MM.1S (cell line): Measurements from ENCODE around the gene TTC33.
A peak's percentile ranks its signal among the peaks of the same experiment; 100 is the strongest.

Experiments used
- DNase-seq: peaks from one replicate; pipeline ENCODE4 v3.0.0-alpha.2; 2015
- H2AFZ ChIP-seq: fragments of 300-600 bp; sonication (generic); 2 replicates; pipeline ENCODE4 v1.6.0; 2016; ENCODE audit warnings: antibody characterized with exemption, low read length
- H3F3A ChIP-seq: fragments of 300-600 bp; sonication (generic); 2 replicates; pipeline ENCODE4 v1.6.1; 2016; ENCODE audit warnings: mild to moderate bottlenecking, antibody characterized with exemption, low read length, moderate library complexity, mixed read lengths; ENCODE audit not compliant: insufficient read depth
- H3K27ac ChIP-seq: fragments of 300-600 bp; sonication (generic); 2 replicates; pipeline ENCODE4 v1.5.1; 2016; ENCODE audit warnings: mild to moderate bottlenecking, low read length
- H3K27me3 ChIP-seq: fragments of 300-600 bp; sonication (generic); replicated peaks from 2 replicates; pipeline ENCODE4 v1.6.0; 2016; ENCODE audit warnings: low read length; ENCODE audit not compliant: insufficient read depth
- H3K36me3 ChIP-seq: fragments of 300-600 bp; sonication (generic); replicated peaks from 2 replicates; pipeline ENCODE4 v1.6.1; 2016; ENCODE audit warnings: mild to moderate bottlenecking, low read length, mixed read lengths; ENCODE audit not compliant: insufficient read depth
- H3K4me1 ChIP-seq: fragments of 300-600 bp; sonication (generic); 2 replicates; pipeline ENCODE4 v1.6.1; 2016; ENCODE audit warnings: low read length, mixed read lengths
- H3K4me2 ChIP-seq: fragments of 300-600 bp; sonication (generic); 2 replicates; pipeline ENCODE4 v1.6.0; 2016; ENCODE audit warnings: low read depth, low read length
- H3K4me3 ChIP-seq: fragments of 300-600 bp; sonication (generic); 2 replicates; pipeline ENCODE4 v1.5.1; 2016; ENCODE audit warnings: low read length, mixed read lengths
- H3K79me2 ChIP-seq: fragments of 300-600 bp; sonication (generic); 2 replicates; pipeline ENCODE4 v1.6.1; 2016; ENCODE audit warnings: mixed run types, low read length, mixed read lengths
- H3K9ac ChIP-seq: fragments of 300-600 bp; sonication (generic); 2 replicates; pipeline ENCODE4 v1.6.1; 2016; ENCODE audit warnings: low read length, mixed read lengths
- H3K9me2 ChIP-seq: fragments of 300-600 bp; sonication (generic); replicated peaks from 2 replicates; pipeline ENCODE4 v1.6.1; 2016; ENCODE audit warnings: mild to moderate bottlenecking, low read length, mixed read lengths; ENCODE audit not compliant: insufficient read depth
- H3K9me3 ChIP-seq: fragments of 300-600 bp; sonication (generic); replicated peaks from 2 replicates; pipeline ENCODE4 v1.6.1; 2016; ENCODE audit warnings: mild to moderate bottlenecking, low read length, mixed read lengths; ENCODE audit not compliant: insufficient read depth
- H4K20me1 ChIP-seq: fragments of 300-600 bp; sonication (generic); 2 replicates; pipeline ENCODE4 v1.6.1; 2016; ENCODE audit warnings: mild to moderate bottlenecking, low read length, moderate library complexity, mixed read lengths; ENCODE audit not compliant: insufficient read depth
- CTCF ChIP-seq: fragments of 300-600 bp; sonication (generic); IDR thresholded peaks from 2 replicates; pipeline ENCODE4 v1.5.1; 2016; ENCODE audit warnings: antibody characterized with exemption, low read length, mixed read lengths
- EZH2 ChIP-seq: fragments of 300-600 bp; sonication (generic); optimal IDR thresholded peaks from 2 replicates; pipeline ENCODE3; 2017; ENCODE audit warnings: low read depth, mild to moderate bottlenecking, antibody characterized with exemption, low read length, mixed read lengths
- EZH2phosphoT487 ChIP-seq: fragments of 300-600 bp; sonication (generic); IDR thresholded peaks from 2 replicates; pipeline ENCODE4 v1.6.1; 2018; ENCODE audit warnings: antibody characterized with exemption, low read length

Gene TTC33

GRCh38 chr5:40605295-40605958 is 150.3 kb downstream of the TTC33 start:
- Histone ChIP-seq H3K9me2 (no peaks in the 10 kb centered on the region), H3K79me2 (no peaks in the 10 kb centered on the region), H3K9me3 (no peaks in the 10 kb centered on the region), H4K20me1 (no peaks in the 10 kb centered on the region), H3K4me3 (no peak overlapping the region), H3K27me3 (no peaks in the 10 kb centered on the region), H2AFZ (no peak overlapping the region), H3K4me1 (peaks cover 5% of the 10 kb centered on the region), H3F3A (no peaks in the 10 kb centered on the region), H3K4me2 (no peak overlapping the region; the same call in 1 of the 2 replicates), H3K9ac (no peak overlapping the region), H3K36me3 (no peaks in the 10 kb centered on the region), H3K27ac (no peak overlapping the region)
- peak; percentile 16 for DNase-seq
- TF ChIP-seq CTCF (no peak), EZH2 (no peak), EZH2phosphoT487 (no peak)

GRCh38 chr5:40603378-40603777 is 152.4 kb downstream of the TTC33 start:
- DNase-seq: no peak
- Histone ChIP-seq H3K4me2 (no peak overlapping the region), H4K20me1 (no peaks in the 10 kb centered on the region), H3K9ac (no peak overlapping the region), H3K9me2 (no peaks in the 10 kb centered on the region), H3K4me1 (peaks cover 5% of the 10 kb centered on the region), H3K79me2 (no peaks in the 10 kb centered on the region), H2AFZ (no peak overlapping the region), H3K27ac (no peak overlapping the region), H3F3A (no peaks in the 10 kb centered on the region), H3K36me3 (no peaks in the 10 kb centered on the region), H3K27me3 (no peaks in the 10 kb centered on the region), H3K9me3 (no peaks in the 10 kb centered on the region), H3K4me3 (no peak overlapping the region)
- no peak for TF ChIP-seq EZH2phosphoT487
- TF ChIP-seq CTCF: no peak
- no peak for TF ChIP-seq EZH2

- Histone ChIP-seq H3K27ac (no peak overlapping the region), H2AFZ (no peak overlapping the region), H3K27me3 (no peaks in the 10 kb centered on the region), H3K4me3 (no peak overlapping the region), H3K4me2 (no peak overlapping the region), H3K9me2 (no peaks in the 10 kb centered on the region), H3K4me1 (peaks cover 5% of the 10 kb centered on the region), H3F3A (no peaks in the 10 kb centered on the region), H3K9ac (no peak overlapping the region), H3K79me2 (no peaks in the 10 kb centered on the region), H4K20me1 (no peaks in the 10 kb centered on the region), H3K9me3 (no peaks in the 10 kb centered on the region), H3K36me3 (no peaks in the 10 kb centered on the region)
- TF ChIP-seq CTCF (no peak), EZH2phosphoT487 (no peak), EZH2 (no peak)
- DNase-seq: no peak
These were observed 154.4 kb downstream of the TTC33 start for GRCh38 chr5:40601198-40601868.
